Measurements from ENCODE around the gene OAF. TPM values are rescaled to one million over a fixed set of nuclear protein-coding genes. Genes with fewer than 3 reads are reported as not detected.

OAF gene
- total RNA-seq, 2 donors from 2014 or later: 1.7 to 3.6 TPM

- H3K27ac ChIP-seq (ENCODE audit: low read depth, low read length): no peak overlapping the region
- no peaks in the 10 kb centered on the region for H3K36me3 Mint-ChIP-seq (ENCODE audit: low read depth)
- H3K9me3 Mint-ChIP-seq: no peaks in the 10 kb centered on the region
- no peak for TF ChIP-seq CTCF (conservative IDR thresholded peaks at IDR 0.05)
- no peak overlapping the region for H3K9ac ChIP-seq (ENCODE audit: extremely low read depth, low read length, poor library complexity, severe bottlenecking)
- H3K4me3 Mint-ChIP-seq: no peak overlapping the region
- no peak overlapping the region for H3K4me3 ChIP-seq (ENCODE audit: low read length)
- no peaks in the 10 kb centered on the region for H3K9me3 ChIP-seq (ENCODE audit: control insufficient read depth, low read length)
- H3K27me3 ChIP-seq (ENCODE audit: control insufficient read depth, insufficient read depth, low read length, poor library complexity, severe bottlenecking): no peaks in the 10 kb centered on the region
- H3K27me3 Mint-ChIP-seq (ENCODE audit: insufficient read depth): peaks cover 36% of the 10 kb centered on the region
- no peak for DNase-seq
- peaks cover 20% of the 10 kb centered on the region for H3K4me1 Mint-ChIP-seq
- no peaks in the 10 kb centered on the region for H3K36me3 ChIP-seq (ENCODE audit: control insufficient read depth, insufficient read depth, low read length)
- peaks cover 2% of the 10 kb centered on the region for H3K4me1 ChIP-seq (ENCODE audit: control insufficient read depth, insufficient read depth, low read length)
- H3K27ac Mint-ChIP-seq: no peak overlapping the region
These were observed 50.5 kb downstream of the OAF start for GRCh38 chr11:120261321-120261720.

- DNase-seq: no peak
- H3K36me3 ChIP-seq (ENCODE audit: control insufficient read depth, insufficient read depth, low read length): no peaks in the 10 kb centered on the region
- Mint-ChIP-seq H3K36me3 (ENCODE audit: low read depth) (no peaks in the 10 kb centered on the region), H3K9me3 (no peaks in the 10 kb centered on the region), H3K27me3 (ENCODE audit: insufficient read depth) (peaks cover 34% of the 10 kb centered on the region), H3K4me1 (peaks cover 17% of the 10 kb centered on the region), H3K27ac (no peak overlapping the region), H3K4me3 (no peak overlapping the region)
- H3K4me3 ChIP-seq (ENCODE audit: low read length): no peak overlapping the region
- no peak for TF ChIP-seq CTCF (conservative IDR thresholded peaks at IDR 0.05)
- WGBS, 2 experiments (ENCODE audit: insufficient coverage in 1 of 2, insufficient read length in 1 of 2): 94 to 100% methylated on average over 2 to 3 of the region's 3 CpGs
- no peaks in the 10 kb centered on the region for H3K4me1 ChIP-seq (ENCODE audit: control insufficient read depth, insufficient read depth, low read length)
- H3K27ac ChIP-seq (ENCODE audit: low read depth, low read length): no peak overlapping the region
- H3K9ac ChIP-seq (ENCODE audit: extremely low read depth, low read length, poor library complexity, severe bottlenecking): no peak overlapping the region
- H3K9me3 ChIP-seq (ENCODE audit: control insufficient read depth, low read length): no peaks in the 10 kb centered on the region
- H3K27me3 ChIP-seq (ENCODE audit: control insufficient read depth, insufficient read depth, low read length, poor library complexity, severe bottlenecking): no peaks in the 10 kb centered on the region
These were observed 51.1 kb downstream of the OAF start for GRCh38 chr11:120261931-120262330.

- Histone ChIP-seq H3K27ac (ENCODE audit: low read depth, low read length) (no peak overlapping the region), H3K9ac (ENCODE audit: extremely low read depth, low read length, poor library complexity, severe bottlenecking) (no peak overlapping the region), H3K4me1 (ENCODE audit: control insufficient read depth, insufficient read depth, low read length) (no peaks in the 10 kb centered on the region), H3K9me3 (ENCODE audit: control insufficient read depth, low read length) (no peaks in the 10 kb centered on the region), H3K36me3 (ENCODE audit: control insufficient read depth, insufficient read depth, low read length) (no peaks in the 10 kb centered on the region), H3K4me3 (ENCODE audit: low read length) (no peak overlapping the region), H3K27me3 (ENCODE audit: control insufficient read depth, insufficient read depth, low read length, poor library complexity, severe bottlenecking) (peaks cover 8% of the 10 kb centered on the region)
- Mint-ChIP-seq H3K36me3 (ENCODE audit: low read depth) (no peaks in the 10 kb centered on the region), H3K27ac (no peak overlapping the region), H3K4me1 (no peaks in the 10 kb centered on the region), H3K4me3 (no peak overlapping the region), H3K9me3 (no peaks in the 10 kb centered on the region), H3K27me3 (ENCODE audit: insufficient read depth) (peaks cover 23% of the 10 kb centered on the region)
- TF ChIP-seq CTCF (conservative IDR thresholded peaks at IDR 0.05): no peak
- no peak for DNase-seq
- 87 to 100% methylated on average over 2 of the region's 2 CpGs for WGBS, 2 experiments (ENCODE audit: insufficient coverage in 1 of 2, insufficient read length in 1 of 2)
These were observed 56.5 kb downstream of the OAF start for GRCh38 chr11:120267319-120267718.
